ENCODE measurements around the gene SSX1.
"Not testable (repeated sequence)": the region's sequence is repeated elsewhere in the genome, so short reads cannot be mapped to it uniquely, and the experiment has no call there.

SSX1 gene

DNA sequence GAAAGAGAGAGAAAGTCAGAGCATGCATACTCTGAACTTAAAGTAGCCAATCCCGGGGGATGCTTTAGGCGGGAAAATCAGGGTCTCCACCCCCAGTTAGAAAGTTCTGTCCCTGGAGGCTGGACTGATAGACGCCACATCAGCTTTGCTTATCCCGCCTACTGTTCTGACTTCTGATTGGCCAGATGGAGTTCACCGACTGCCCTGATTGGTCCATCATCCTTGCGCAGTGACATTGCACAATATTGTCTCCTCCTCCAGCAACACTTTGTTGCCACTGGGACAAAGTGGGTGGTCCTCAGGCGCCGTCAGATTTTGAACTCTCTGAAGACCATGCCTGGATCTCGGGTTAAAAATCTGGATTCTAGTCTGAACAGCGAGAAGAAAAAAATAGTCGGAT lies 51.0 kb downstream of the SSX1 start:
- no peaks in the 10 kb centered on the region for H3K36me3 ChIP-seq (ENCODE audit: low read depth)
- H3K27ac ChIP-seq (ENCODE audit: poor library complexity, severe bottlenecking): no peak overlapping the region
- TF ChIP-seq, protein P1, sequence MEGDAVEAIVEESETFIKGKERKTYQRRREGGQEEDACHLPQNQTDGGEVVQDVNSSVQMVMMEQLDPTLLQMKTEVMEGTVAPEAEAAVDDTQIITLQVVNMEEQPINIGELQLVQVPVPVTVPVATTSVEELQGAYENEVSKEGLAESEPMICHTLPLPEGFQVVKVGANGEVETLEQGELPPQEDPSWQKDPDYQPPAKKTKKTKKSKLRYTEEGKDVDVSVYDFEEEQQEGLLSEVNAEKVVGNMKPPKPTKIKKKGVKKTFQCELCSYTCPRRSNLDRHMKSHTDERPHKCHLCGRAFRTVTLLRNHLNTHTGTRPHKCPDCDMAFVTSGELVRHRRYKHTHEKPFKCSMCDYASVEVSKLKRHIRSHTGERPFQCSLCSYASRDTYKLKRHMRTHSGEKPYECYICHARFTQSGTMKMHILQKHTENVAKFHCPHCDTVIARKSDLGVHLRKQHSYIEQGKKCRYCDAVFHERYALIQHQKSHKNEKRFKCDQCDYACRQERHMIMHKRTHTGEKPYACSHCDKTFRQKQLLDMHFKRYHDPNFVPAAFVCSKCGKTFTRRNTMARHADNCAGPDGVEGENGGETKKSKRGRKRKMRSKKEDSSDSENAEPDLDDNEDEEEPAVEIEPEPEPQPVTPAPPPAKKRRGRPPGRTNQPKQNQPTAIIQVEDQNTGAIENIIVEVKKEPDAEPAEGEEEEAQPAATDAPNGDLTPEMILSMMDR (IDR thresholded peaks at IDR 0.05; ENCODE audit: poor library complexity, severe bottlenecking): no peak
- no peak for DNase-seq (ENCODE audit: low spot score)
- H3K9me3 ChIP-seq (ENCODE audit: severe bottlenecking): no peaks in the 10 kb centered on the region
- H3K4me3 ChIP-seq (ENCODE audit: severe bottlenecking): no peak overlapping the region
- no peak for ATAC-seq (ENCODE audit: low read depth)
- H3K27me3 ChIP-seq (ENCODE audit: insufficient read depth, poor library complexity, severe bottlenecking): no peaks in the 10 kb centered on the region
- H3K4me1 ChIP-seq (ENCODE audit: insufficient read depth, poor library complexity, severe bottlenecking): no peaks in the 10 kb centered on the region

DNA sequence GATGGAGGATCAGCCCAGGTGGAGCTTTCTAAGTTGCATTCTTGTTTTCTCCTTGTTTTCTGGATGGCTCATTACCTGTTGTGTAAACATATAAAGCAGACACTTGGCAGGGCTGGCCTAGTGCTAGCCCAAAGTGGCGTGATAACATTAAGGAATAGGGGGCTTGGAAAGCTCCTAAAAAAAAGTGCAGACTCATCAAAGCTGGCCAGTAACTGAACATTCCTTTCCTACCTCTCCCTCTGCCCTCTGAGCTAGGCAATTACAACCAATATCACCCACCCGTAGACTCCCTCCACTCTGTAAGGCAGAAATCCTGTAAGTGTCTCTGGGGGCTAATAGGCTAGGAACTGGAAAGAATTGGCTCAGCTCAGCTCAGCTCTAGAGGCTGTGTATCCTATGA lies 58.8 kb downstream of the SSX1 start:
- H3K9me3 ChIP-seq (ENCODE audit: severe bottlenecking); H3K27me3 ChIP-seq (ENCODE audit: insufficient read depth, poor library complexity, severe bottlenecking); H3K36me3 ChIP-seq (ENCODE audit: low read depth); H3K4me1 ChIP-seq (ENCODE audit: insufficient read depth, poor library complexity, severe bottlenecking); ATAC-seq (ENCODE audit: low read depth); H3K27ac ChIP-seq (ENCODE audit: poor library complexity, severe bottlenecking); DNase-seq (ENCODE audit: low spot score); H3K4me3 ChIP-seq (ENCODE audit: severe bottlenecking): not testable (repeated sequence)

Measured in RWPE2 (cell line).